Measurements from ENCODE around the gene BTG3. TPM values are rescaled to one million over a fixed set of nuclear protein-coding genes. Genes with fewer than 3 reads are reported as not detected.

The BTG3 gene
- total RNA-seq, 1 donor from 2014 or later = 29.1 TPM

Other genes with a start within 250 kb of the BTG3 start
- 0.74 TPM for gene CXADR, start 99.9 kb downstream of the BTG3 start, total RNA-seq
- 12.6 TPM for gene C21orf91, start 206.5 kb upstream of the BTG3 start, total RNA-seq

All from mesenteric fat pad (tissue), 1 donor.